GM06990 (cell line): ENCODE measurements around the gene ALAS1.

Source experiments
- DNase-seq: peaks from one replicate; pipeline ENCODE4 v3.0.0-alpha.2; 2011; ENCODE audit not compliant: insufficient read length; ENCODE audit errors: extremely low read depth
- H3K27me3 ChIP-seq: replicated peaks from 2 replicates; pipeline ENCODE4 v1.6.0; 2011; ENCODE audit warnings: low read length; ENCODE audit not compliant: control insufficient read depth, insufficient read depth
- H3K36me3 ChIP-seq: 2 replicates; pipeline ENCODE4 v1.5.1; 2011; ENCODE audit warnings: low read length; ENCODE audit not compliant: control insufficient read depth, insufficient read depth
- H3K4me3 ChIP-seq: replicated peaks from 2 replicates; pipeline ENCODE4 v1.5.1; 2011; ENCODE audit warnings: low read depth, mild to moderate bottlenecking, control low read depth, low read length
- CTCF ChIP-seq: IDR thresholded peaks from 2 replicates; pipeline ENCODE4 v1.5.1; 2011; ENCODE audit warnings: low read length, control low read depth, mild to moderate bottlenecking, inconsistent platforms; ENCODE audit not compliant: insufficient read depth, poor library complexity, severe bottlenecking

ALAS1 gene

GRCh38 chr3:52194485-52195290, 3.3 kb upstream of the ALAS1 start:
- TF ChIP-seq CTCF = no peak
- no peaks in the 10 kb centered on the region for H3K36me3 ChIP-seq
- H3K4me3 ChIP-seq = no peak overlapping the region
- DNase-seq = no peak
- H3K27me3 ChIP-seq = no peaks in the 10 kb centered on the region

GRCh38 chr3:52195291-52195597, 2.7 kb upstream of the ALAS1 start:
- no peak for DNase-seq
- H3K27me3 ChIP-seq = no peaks in the 10 kb centered on the region
- H3K4me3 ChIP-seq = no peak overlapping the region
- 0 out of 2 replicates have a peak, but pooled peaks cover under 1% of the 10 kb centered on the region for H3K36me3 ChIP-seq
- TF ChIP-seq CTCF = no peak

- Histone ChIP-seq H3K4me3 (no peak overlapping the region), H3K36me3 (0 out of 2 replicates have a peak, but pooled peaks cover 1% of the 10 kb centered on the region), H3K27me3 (no peaks in the 10 kb centered on the region)
- TF ChIP-seq CTCF = no peak
- DNase-seq = no peak
Observed at GRCh38 chr3:52195823-52196331, 2.1 kb upstream of the ALAS1 start.

- peaks cover 1% of the 10 kb centered on the region; the same call in 1 of the 2 replicates for H3K36me3 ChIP-seq
- DNase-seq = no peak
- no peak for TF ChIP-seq CTCF
- no peak overlapping the region for H3K4me3 ChIP-seq
- H3K27me3 ChIP-seq = no peaks in the 10 kb centered on the region
Observed at GRCh38 chr3:52196977-52197376, 983 bp upstream of the ALAS1 start.

GRCh38 chr3:52197499-52197841, 490 bp upstream of the ALAS1 start:
- Histone ChIP-seq H3K36me3 (peaks cover 4% of the 10 kb centered on the region; the same call in 1 of the 2 replicates), H3K4me3 (peak overlapping the region; percentile 85), H3K27me3 (no peaks in the 10 kb centered on the region)
- no peak for TF ChIP-seq CTCF
- no peak for DNase-seq
